ENCODE measurements around the gene RCAN2.

- no peak for TF ChIP-seq CTCF (IDR thresholded peaks at IDR 0.05)
- TF ChIP-seq POLR2A (IDR thresholded peaks at IDR 0.05): no peak
These were observed 304.7 kb downstream of the RCAN2 start for GRCh38 chr6:46186583-46186982.

Data from heart left ventricle (tissue), 13 donors.